GM12878 (cell line): Measurements from ENCODE around the gene PDGFC. TPM values are rescaled to one million over a fixed set of nuclear protein-coding genes. Genes with fewer than 3 reads are reported as not detected.

Experiments used
- ATAC-seq: fragments of 200-7000 bp; cut with Tn5 transposase; 3 replicates; pipeline ENCODE4 v1.9.1; 2020; ENCODE audit warnings: mild to moderate bottlenecking, moderate library complexity
- BruUV-seq: library from RNA; stranded (reverse); fragments of 400-500 nt; replicated peaks from 2 replicates; lab custom pipeline; 2021; lab: Mats Ljungman, UMichigan
- CTCF ChIA-PET: fragments of 300-600 bp; sonication (Branson Sonifier 250); formaldehyde crosslinking; extraction: SDS; loops from one replicate; lab custom pipeline; 2021; ENCODE audit warnings: inconsistent platforms; lab: Yijun Ruan, JAX
- POLR2A ChIA-PET: fragments of 350-600 bp; formaldehyde crosslinking; extraction: SDS; loops from one replicate; lab custom pipeline; 2021; ENCODE audit warnings: inconsistent platforms; lab: Charles Lee
- RAD21 ChIA-PET: fragments of 300-600 bp; sonication (Branson Sonifier 250); formaldehyde crosslinking; loops from one replicate; lab custom pipeline; 2023; ENCODE audit warnings: antibody characterized with exemption; ENCODE audit not compliant: unreplicated experiment; lab: Charles Lee
- SMC1A ChIA-PET: fragments of 300-600 bp; sonication (Branson Sonifier 250); formaldehyde crosslinking; loops from one replicate; lab custom pipeline; 2023; ENCODE audit not compliant: unreplicated experiment, uncharacterized antibody; lab: Charles Lee
- DNase-seq: peaks from one replicate; pipeline ENCODE4 v3.0.0-alpha.2; 2011; ENCODE audit warnings: low read depth, low spot score
- FAIRE-seq: peaks from 3 replicates; lab custom pipeline; 2011; peaks lifted over from hg19 to GRCh38; lab: Jason Lieb, UNC
- H2AFZ ChIP-seq: 2 replicates; pipeline ENCODE4 v1.6.0; 2011; ENCODE audit warnings: low read depth, low read length, control low read depth; ENCODE audit not compliant: control insufficient read depth
- H3K27ac ChIP-seq: 2 replicates; pipeline ENCODE4 v1.5.1; 2011; ENCODE audit warnings: control low read depth; ENCODE audit not compliant: control insufficient read depth, insufficient read depth
- H3K27me3 ChIP-seq, 2 experiments: replicated peaks in 1 of 2; 2 replicates each; pipeline versions ENCODE4 v1.6.0 to v1.6.1; 2011; ENCODE audit warnings: low read length in 1 of 2; ENCODE audit not compliant: control insufficient read depth in 2 of 2, insufficient read depth in 2 of 2
- H3K36me3 ChIP-seq, 2 experiments: 2 replicates each; pipeline ENCODE4 v1.5.1; 2011; ENCODE audit warnings: low read length in 1 of 2; ENCODE audit not compliant: control insufficient read depth in 2 of 2, insufficient read depth in 2 of 2
- H3K4me1 ChIP-seq: 2 replicates; pipeline ENCODE4 v1.6.1; 2011; ENCODE audit warnings: mild to moderate bottlenecking, low read length, moderate library complexity, mixed read lengths; ENCODE audit not compliant: control insufficient read depth, insufficient read depth
- H3K4me2 ChIP-seq: 2 replicates; pipeline ENCODE4 v1.6.0; 2011; ENCODE audit warnings: control low read depth; ENCODE audit not compliant: control insufficient read depth, insufficient read depth
- H3K4me3 ChIP-seq: fragments of 200-600 bp; sonication (generic); 2 replicates; pipeline ENCODE4 v1.5.1; 2016
- H3K79me2 ChIP-seq: 2 replicates; pipeline ENCODE4 v1.6.0; 2011; ENCODE audit warnings: low read length; ENCODE audit not compliant: control insufficient read depth, insufficient read depth
- H3K9ac ChIP-seq: 2 replicates; pipeline ENCODE4 v1.8.0; 2011; ENCODE audit warnings: low read length, control low read depth, mixed read lengths; ENCODE audit not compliant: control insufficient read depth, insufficient read depth
- H3K9me3 ChIP-seq: replicated peaks from 3 replicates; pipeline ENCODE4 v1.5.1; 2011; ENCODE audit warnings: mild to moderate bottlenecking, low read length; ENCODE audit not compliant: control insufficient read depth, insufficient read depth
- H4K20me1 ChIP-seq: 2 replicates; pipeline ENCODE4 v1.6.0; 2011; ENCODE audit not compliant: control insufficient read depth, insufficient read depth
- BMI1 ChIP-seq: fragments of 450-650 bp; IDR thresholded peaks from 2 replicates; pipeline ENCODE4 v1.6.1; 2016; ENCODE audit warnings: mild to moderate bottlenecking, moderate library complexity, borderline replicate concordance
- CBFB ChIP-seq: IDR thresholded peaks from 2 replicates; pipeline ENCODE4 v1.6.1; 2016; ENCODE audit warnings: antibody characterized with exemption, low read depth
- IKZF1 ChIP-seq: fragments of 450-650 bp; conservative IDR thresholded peaks from 2 replicates; pipeline ENCODE4 v1.6.1; 2017; ENCODE audit warnings: antibody characterized with exemption, mild to moderate bottlenecking
- MEF2A ChIP-seq: IDR thresholded peaks from 2 replicates; pipeline ENCODE4 v1.6.1; 2011; ENCODE audit warnings: low read depth, mild to moderate bottlenecking, low read length, moderate library complexity; ENCODE audit not compliant: insufficient read depth
- MTA2 ChIP-seq: fragments of 450-650 bp; IDR thresholded peaks from 2 replicates; pipeline ENCODE4 v1.6.1; 2016; ENCODE audit warnings: low read depth, mild to moderate bottlenecking, moderate library complexity
- NR2C2 ChIP-seq: IDR thresholded peaks from 2 replicates; pipeline ENCODE4 v1.6.1; 2011; ENCODE audit warnings: borderline replicate concordance, low read depth; ENCODE audit not compliant: control insufficient read depth, insufficient read length
- NRF1 ChIP-seq: conservative IDR thresholded peaks from 2 replicates; pipeline ENCODE4 v1.6.1; 2011; ENCODE audit warnings: mild to moderate bottlenecking, low read depth, low read length, improper control_type of control experiment
- PAX5 ChIP-seq: IDR thresholded peaks from 2 replicates; pipeline ENCODE4 v1.6.1; 2011; ENCODE audit warnings: low read depth, low read length, borderline replicate concordance
- PKNOX1 ChIP-seq: fragments of 450-650 bp; IDR thresholded peaks from 2 replicates; pipeline ENCODE4 v1.6.1; 2016; ENCODE audit warnings: mild to moderate bottlenecking
- RAD21 ChIP-seq: IDR thresholded peaks from 2 replicates; pipeline ENCODE4 v1.6.1; 2011; ENCODE audit warnings: mild to moderate bottlenecking, low read depth, low read length, moderate library complexity; ENCODE audit not compliant: insufficient read depth
- RFX5 ChIP-seq: IDR thresholded peaks from 2 replicates; pipeline ENCODE4 v1.6.1; 2011; ENCODE audit warnings: low read depth, low read length, improper control_type of control experiment
- SIN3A ChIP-seq: IDR thresholded peaks from 2 replicates; pipeline ENCODE4 v1.6.1; 2012; ENCODE audit warnings: low read depth, low read length, improper control_type of control experiment
- USF2 ChIP-seq: IDR thresholded peaks from 2 replicates; pipeline ENCODE4 v1.6.1; 2011; ENCODE audit warnings: low read depth, low read length, improper control_type of control experiment, borderline replicate concordance
- ZNF384 ChIP-seq: IDR thresholded peaks from 2 replicates; pipeline ENCODE4 v1.6.1; 2012; ENCODE audit warnings: low read depth, mild to moderate bottlenecking, low read length, improper control_type of control experiment, borderline replicate concordance
- ZNF592 ChIP-seq: fragments of 450-650 bp; IDR thresholded peaks from 2 replicates; pipeline ENCODE4 v1.6.1; 2017; ENCODE audit warnings: mild to moderate bottlenecking, moderate library complexity
- ZZZ3 ChIP-seq: IDR thresholded peaks from 2 replicates; pipeline ENCODE4 v1.6.1; 2011; ENCODE audit warnings: low read depth; ENCODE audit not compliant: control insufficient read depth, insufficient read length
- WGBS: methylation state at CpG from one replicate; pipeline ENCODE4 v1.1.6; 2016; ENCODE audit warnings: low lambda C conversion rate; ENCODE audit not compliant: insufficient replicate concordance, insufficient coverage; ENCODE audit errors: missing lambda C conversion rate; 5-methylcytosine and 5-hydroxymethylcytosine counted together
- in situ Hi-C: fragments of 300-500 bp; cut with MboI; formaldehyde crosslinking; loops from 9 replicates; pipeline ENCODE4 v1.14.3; 2018; ENCODE audit warnings: mixed read lengths
- intact Hi-C: fragments of 100-400 bp; cut with micrococcal nuclease; formaldehyde crosslinking; loops from one replicate; pipeline ENCODE4 v1.14.2; 2022; ENCODE audit not compliant: unreplicated experiment
- polyA plus RNA-seq, 11 experiments: library from polyadenylated mRNA; depleted of rRNA in 4 of 11; unstranded in 6 of 11; stranded (reverse) in 5 of 11; fragments of >200 nt; fragmentation: Nextera tagmentation in 4 of 11; fragmentation: Illumina TruSeq in 1 of 11; extraction: Ambion mirVana in 4 of 11; extraction: Trizol in 1 of 11; gene quantifications; 1 replicate in 1 of 11; 2 replicates in 10 of 11; pipeline versions ENCODE4 v1.2.1 to v1.2.3, GENCODE V29; 2011 to 2016; ENCODE audit warnings: inconsistent platforms in 2 of 11, missing spikeins in 2 of 11, low read depth in 1 of 11
- total RNA-seq, 4 experiments: library from RNA; depleted of rRNA in 3 of 4; stranded (reverse); fragments of >200 nt in 3 of 4; fragmentation: Illumina TruSeq in 1 of 4; extraction: Trizol in 1 of 4; gene quantifications; 2 replicates each; pipeline versions ENCODE4 v1.2.1 to v1.2.3, GENCODE V29; 2013 to 2021

Gene PDGFC
- total and polyA plus RNA-seq, 10 of the 15 experiments (the other 5 are each of a cell fraction or from before 2014, with no cell fraction given), result 0.02 to 0.18 TPM; not detected in 8

GRCh38 chr4:156991161-156991560 is 19.6 kb upstream of the PDGFC start (continued):
- no peak for TF ChIP-seq ZNF592
- TF ChIP-seq NRF1, result no peak
- no peak for TF ChIP-seq RFX5
- no peak for TF ChIP-seq NR2C2
- no peak for TF ChIP-seq ZZZ3
- TF ChIP-seq PAX5, result no peak
- no peak for TF ChIP-seq MEF2A

GRCh38 chr4:156983366-156983765 is 11.8 kb upstream of the PDGFC start:
- intact Hi-C loops (no loop called here), in situ Hi-C loops (no loop called here)
- H3K4me1 ChIP-seq, result no peaks in the 10 kb centered on the region
- FAIRE-seq, result no peak
- SMC1A ChIA-PET, result no interaction called here
- no peak overlapping the region for H3K27ac ChIP-seq
- no peak overlapping the region for H2AFZ ChIP-seq
- no peaks in the 10 kb centered on the region for H3K79me2 ChIP-seq
- H3K4me3 ChIP-seq, result no peak overlapping the region
- 0% methylated on average over 1 of the region's 1 CpG for WGBS
- H3K4me2 ChIP-seq, result no peak overlapping the region
- no peaks in the 10 kb centered on the region for H3K36me3 ChIP-seq
- no peak for ATAC-seq
- no peak for DNase-seq
- no peaks in the 10 kb centered on the region; the same call in 2 of the 3 replicates for H3K9me3 ChIP-seq
- CTCF ChIA-PET, result no interaction called here
- no TSS peak for BruUV-seq
- no peaks in the 10 kb centered on the region for H3K27me3 ChIP-seq
- no peak for TF ChIP-seq ZNF384
- no peak for TF ChIP-seq MTA2
- no peak for TF ChIP-seq BMI1
- no peak for TF ChIP-seq PKNOX1
- TF ChIP-seq CBFB, result no peak
- TF ChIP-seq IKZF1, result no peak
- TF ChIP-seq USF2, result no peak
- TF ChIP-seq PAX5, result no peak
- no peak for TF ChIP-seq SIN3A
- TF ChIP-seq RAD21, result no peak
- RAD21 ChIA-PET, result no interaction called here
- POLR2A ChIA-PET, result no interaction called here
- no peak overlapping the region for H3K9ac ChIP-seq
- no peaks in the 10 kb centered on the region for H4K20me1 ChIP-seq
